NT2/D1 (cell line): ENCODE results near the gene FEN1.

ENCODE experiments used
- DNase-seq: peaks from one replicate; pipeline ENCODE4 v3.0.0-alpha.2; 2011; ENCODE audit warnings: low read depth, low spot score
- H3K27me3 ChIP-seq: 2 replicates; pipeline ENCODE4 v1.6.0; 2011; ENCODE audit warnings: mild to moderate bottlenecking; ENCODE audit not compliant: insufficient read length, insufficient read depth
- H3K36me3 ChIP-seq: 2 replicates; pipeline ENCODE4 v1.6.1; 2011; ENCODE audit warnings: mild to moderate bottlenecking, low read length, mixed read lengths; ENCODE audit not compliant: insufficient read depth, insufficient read length
- H3K4me1 ChIP-seq: 2 replicates; pipeline ENCODE4 v1.5.1; 2011; ENCODE audit not compliant: insufficient read depth, insufficient read length
- H3K4me3 ChIP-seq: 2 replicates; pipeline ENCODE4 v1.5.1; 2011; ENCODE audit warnings: low read depth; ENCODE audit not compliant: insufficient read length
- H3K9ac ChIP-seq: 2 replicates; pipeline ENCODE4 v1.6.0; 2011; ENCODE audit warnings: low read depth; ENCODE audit not compliant: insufficient read length
- H3K9me3 ChIP-seq: 2 replicates; pipeline ENCODE4 v1.5.1; 2011; ENCODE audit warnings: mild to moderate bottlenecking, low read length; ENCODE audit not compliant: insufficient read depth
- SUZ12 ChIP-seq: IDR thresholded peaks from 2 replicates; pipeline ENCODE4 v1.6.1; 2011; ENCODE audit not compliant: insufficient read length, insufficient read depth; ENCODE audit errors: extremely low read depth
- YY1 ChIP-seq: IDR thresholded peaks from 2 replicates; pipeline ENCODE4 v1.6.1; 2011; ENCODE audit not compliant: insufficient read length, insufficient read depth
- ZNF274 ChIP-seq: IDR thresholded peaks from 2 replicates; pipeline ENCODE4 v1.6.1; 2011; ENCODE audit warnings: mild to moderate bottlenecking, low read depth, low read length

The FEN1 gene

DNA sequence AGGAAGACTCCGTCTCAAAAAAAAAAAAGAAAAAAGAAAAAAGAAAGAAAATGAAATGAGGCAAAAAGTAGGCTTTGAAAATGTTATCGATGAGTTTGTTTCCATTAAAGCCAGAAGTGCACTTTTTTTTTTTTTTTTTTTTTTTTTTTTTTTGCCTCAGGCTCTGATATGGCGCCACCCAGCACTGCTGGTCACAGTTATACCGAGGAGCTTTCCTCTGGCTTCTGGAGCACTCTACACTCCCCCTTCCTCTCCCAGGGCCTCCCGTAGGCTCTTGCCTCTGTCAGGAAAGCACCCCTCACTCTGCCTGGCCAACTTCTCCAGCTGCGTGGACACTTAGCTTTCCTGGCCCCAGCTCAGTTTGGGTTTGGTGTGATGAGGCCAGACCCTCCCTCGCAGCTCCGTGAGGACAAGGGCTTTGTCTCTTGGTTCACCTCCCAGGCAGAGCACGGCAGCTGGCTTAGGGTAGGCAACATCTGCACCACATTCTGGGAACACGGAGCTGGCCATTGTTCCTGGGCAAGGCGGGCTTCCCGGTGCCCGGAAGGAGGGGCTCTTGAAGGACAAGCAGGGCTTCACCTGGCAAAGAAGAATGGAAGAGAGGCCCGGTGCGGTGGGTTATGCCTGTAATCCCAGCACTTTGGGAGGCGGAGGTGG is 52.3 kb downstream of the FEN1 start:
- TF ChIP-seq YY1, result no peak
- TF ChIP-seq ZNF274, result no peak
- no peak for TF ChIP-seq SUZ12
- peaks cover 79% of the 10 kb centered on the region for H3K36me3 ChIP-seq
- no peak for DNase-seq
- H3K4me3 ChIP-seq, result no peak overlapping the region
- no peak overlapping the region for H3K9ac ChIP-seq
- H3K4me1 ChIP-seq, result no peaks in the 10 kb centered on the region
- no peaks in the 10 kb centered on the region for H3K27me3 ChIP-seq
- no peaks in the 10 kb centered on the region for H3K9me3 ChIP-seq

- H3K9ac ChIP-seq, result no peak overlapping the region
- H3K27me3 ChIP-seq, result no peaks in the 10 kb centered on the region
- peaks cover 79% of the 10 kb centered on the region for H3K36me3 ChIP-seq
These were observed 53.8 kb downstream of the FEN1 start for GRCh38 chr11:61846362-61847020.

More at GRCh38 chr11:61846362-61847020, 53.8 kb downstream of the FEN1 start:
- no peak for DNase-seq
- Histone ChIP-seq H3K4me3 (no peak overlapping the region), H3K4me1 (no peaks in the 10 kb centered on the region), H3K9me3 (no peaks in the 10 kb centered on the region)
- no peak for TF ChIP-seq YY1
- TF ChIP-seq ZNF274, result no peak
- TF ChIP-seq SUZ12, result no peak
